ENCODE data around the gene ACAP3.

- TF ChIP-seq POLR2A (IDR thresholded peaks at IDR 0.05) = peak; percentile 66 to 74
- TF ChIP-seq, protein P1, sequence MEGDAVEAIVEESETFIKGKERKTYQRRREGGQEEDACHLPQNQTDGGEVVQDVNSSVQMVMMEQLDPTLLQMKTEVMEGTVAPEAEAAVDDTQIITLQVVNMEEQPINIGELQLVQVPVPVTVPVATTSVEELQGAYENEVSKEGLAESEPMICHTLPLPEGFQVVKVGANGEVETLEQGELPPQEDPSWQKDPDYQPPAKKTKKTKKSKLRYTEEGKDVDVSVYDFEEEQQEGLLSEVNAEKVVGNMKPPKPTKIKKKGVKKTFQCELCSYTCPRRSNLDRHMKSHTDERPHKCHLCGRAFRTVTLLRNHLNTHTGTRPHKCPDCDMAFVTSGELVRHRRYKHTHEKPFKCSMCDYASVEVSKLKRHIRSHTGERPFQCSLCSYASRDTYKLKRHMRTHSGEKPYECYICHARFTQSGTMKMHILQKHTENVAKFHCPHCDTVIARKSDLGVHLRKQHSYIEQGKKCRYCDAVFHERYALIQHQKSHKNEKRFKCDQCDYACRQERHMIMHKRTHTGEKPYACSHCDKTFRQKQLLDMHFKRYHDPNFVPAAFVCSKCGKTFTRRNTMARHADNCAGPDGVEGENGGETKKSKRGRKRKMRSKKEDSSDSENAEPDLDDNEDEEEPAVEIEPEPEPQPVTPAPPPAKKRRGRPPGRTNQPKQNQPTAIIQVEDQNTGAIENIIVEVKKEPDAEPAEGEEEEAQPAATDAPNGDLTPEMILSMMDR (IDR thresholded peaks at IDR 0.05 in 4 of 5, conservative IDR thresholded peaks at IDR 0.05 in 1 of 5) = no peak
Observed at GRCh38 chr1:1307261-1307922, 338 bp downstream of the ACAP3 start.

All from gastrocnemius medialis (tissue), 4 donors.